ENCODE results near the gene RASAL3.
A peak's percentile ranks its signal among the peaks of the same experiment; 100 is the strongest.
"Not testable (repeated sequence)": the region's sequence is repeated elsewhere in the genome, so short reads cannot be mapped to it uniquely, and the experiment has no call there.

Gene RASAL3

DNA sequence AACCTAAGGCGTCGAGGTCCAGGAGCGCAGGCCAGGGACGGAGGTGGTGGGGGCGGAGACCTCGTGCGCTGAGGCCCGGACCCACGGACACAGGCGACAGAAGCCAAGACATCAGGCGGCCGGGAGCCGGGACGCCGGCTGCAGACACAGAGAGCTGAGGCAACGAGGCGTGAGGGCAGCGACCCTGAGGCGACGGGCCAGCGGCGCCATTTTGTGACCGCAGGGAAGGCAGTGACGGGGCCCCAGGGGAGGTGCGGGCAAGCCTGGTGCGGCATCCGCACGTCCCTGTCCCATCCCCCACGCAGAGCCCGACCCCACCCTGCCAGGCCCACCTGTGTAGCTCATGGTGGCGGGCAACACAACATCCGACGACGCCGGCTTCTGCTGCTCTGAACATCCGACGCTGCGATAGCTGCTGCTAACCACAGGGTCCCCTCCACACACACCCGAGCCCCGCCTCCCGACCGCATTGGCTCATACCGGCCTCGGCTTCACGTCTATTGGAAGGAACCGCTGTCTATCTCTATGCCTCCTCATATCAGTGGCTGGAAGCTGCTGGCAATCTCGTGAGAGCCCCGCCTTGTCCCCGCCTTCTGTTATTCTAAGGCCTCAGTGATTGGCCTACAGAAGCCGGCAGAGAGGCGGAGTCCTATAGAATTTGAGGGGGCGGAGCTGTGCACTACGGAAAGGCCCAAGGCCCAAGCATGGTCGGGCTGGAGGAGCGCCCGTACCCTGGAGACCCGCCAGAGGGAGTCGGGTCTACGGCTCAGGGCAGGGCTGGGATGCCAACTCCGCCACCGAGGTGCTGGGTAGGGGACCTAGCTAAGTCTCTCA is 45.5 kb downstream of the RASAL3 start, which contains the start of gene AKAP8L:
AKAP8L (minus strand) TSS at position 410 of the 834 bp plus-strand sequence; CDS start at position 345, 65 bp downstream.
- peak; percentile 98 for DNase-seq

DNA sequence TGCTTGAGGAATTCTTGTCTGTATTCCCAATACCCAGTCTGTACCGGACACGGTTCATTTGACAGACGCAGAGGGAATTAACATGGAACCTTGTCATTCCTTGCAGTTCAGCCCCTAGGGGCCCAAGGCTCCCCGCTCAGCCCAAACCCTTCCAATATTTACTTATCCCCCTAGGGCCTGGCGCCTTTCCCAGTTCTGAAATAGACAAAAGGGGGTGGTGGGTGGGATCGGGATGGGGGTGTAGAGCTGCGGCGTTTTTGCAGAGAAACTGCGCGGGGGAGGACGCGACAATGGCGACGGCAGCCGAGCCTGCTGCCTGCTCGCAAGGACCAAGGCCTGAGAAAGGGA is 46.1 kb downstream of the RASAL3 start:
- no peak for DNase-seq

DNA sequence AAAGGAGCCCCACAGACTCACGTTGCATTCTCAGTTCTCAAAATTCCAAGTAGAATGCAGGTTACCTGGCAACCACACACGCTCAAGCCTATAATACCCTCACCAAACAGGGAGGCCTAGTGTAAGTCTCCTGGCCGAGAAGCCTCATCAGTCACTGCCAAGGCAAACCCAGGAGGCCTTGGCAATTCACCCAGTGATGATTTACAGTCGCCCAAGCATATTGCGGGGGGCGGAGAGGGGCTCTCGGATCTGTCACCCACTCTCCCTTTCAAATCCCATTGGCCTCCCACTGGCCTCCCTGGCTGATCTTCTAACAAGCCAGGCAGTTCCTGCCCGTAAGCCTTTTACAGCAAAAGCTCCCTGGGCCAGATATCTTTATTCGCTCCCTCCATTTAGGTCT is 46.6 kb downstream of the RASAL3 start:
- DNase-seq = no peak

DNA sequence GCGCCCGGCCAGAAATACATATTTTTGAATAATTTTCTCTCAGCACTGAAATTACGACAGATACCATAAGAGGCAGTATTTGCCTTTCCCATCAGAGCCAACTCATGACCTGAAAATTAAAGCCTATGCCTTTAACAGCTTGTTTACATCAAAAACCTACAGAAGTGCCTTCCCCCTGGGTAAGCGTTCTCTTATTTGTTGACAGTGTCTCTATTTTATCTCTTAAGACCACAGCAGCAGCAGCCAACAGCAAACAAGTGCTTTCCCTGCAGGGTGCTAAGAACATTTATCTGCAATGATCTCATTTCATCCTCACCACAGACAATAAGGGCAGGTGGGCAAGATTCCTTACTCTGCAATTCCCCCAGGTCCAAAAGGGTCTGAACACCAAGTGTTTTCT is 51.5 kb downstream of the RASAL3 start:
- DNase-seq = no peak

DNA sequence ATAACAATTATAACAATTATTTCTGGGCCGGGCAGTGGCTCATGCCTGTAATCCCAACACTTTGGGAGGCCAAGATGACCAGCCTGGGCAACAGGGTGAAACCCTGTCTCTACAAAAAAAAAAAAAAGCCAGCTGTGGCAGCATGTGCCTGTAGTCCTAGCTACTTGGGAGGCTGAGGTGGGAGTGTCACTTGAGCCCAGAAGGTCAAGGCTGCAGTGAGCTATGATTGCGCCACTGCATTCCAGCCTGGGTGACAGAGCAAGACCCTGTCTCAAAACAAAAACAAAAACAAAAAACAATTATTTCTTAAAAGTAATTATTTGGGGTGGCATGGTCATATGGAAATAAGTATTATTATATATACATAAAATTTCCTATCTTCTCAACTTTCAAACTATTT is 53.0 kb downstream of the RASAL3 start:
- not testable (repeated sequence) for DNase-seq

DNA sequence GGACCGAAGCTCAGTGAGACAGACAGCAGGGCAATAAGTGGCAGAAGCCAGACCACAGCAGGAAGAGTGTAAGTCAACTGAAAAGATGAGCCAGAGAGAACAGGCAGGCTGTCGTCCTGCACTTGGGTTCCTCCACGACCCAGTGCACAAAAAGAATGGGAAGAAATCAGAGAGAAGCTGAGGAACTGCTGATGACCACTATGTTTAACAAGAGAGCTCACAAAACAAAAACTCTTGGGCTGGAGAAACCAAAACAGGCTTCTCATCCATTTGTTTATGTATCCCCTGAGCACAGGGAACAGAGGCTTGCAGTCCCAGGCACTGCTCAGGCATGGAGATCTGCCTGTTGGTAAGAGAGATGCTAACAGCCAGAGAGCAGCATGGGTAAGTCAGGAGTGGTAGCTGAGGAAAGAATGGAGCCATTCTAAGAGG is 59.5 kb downstream of the RASAL3 start:
- DNase-seq = no peak

DNA sequence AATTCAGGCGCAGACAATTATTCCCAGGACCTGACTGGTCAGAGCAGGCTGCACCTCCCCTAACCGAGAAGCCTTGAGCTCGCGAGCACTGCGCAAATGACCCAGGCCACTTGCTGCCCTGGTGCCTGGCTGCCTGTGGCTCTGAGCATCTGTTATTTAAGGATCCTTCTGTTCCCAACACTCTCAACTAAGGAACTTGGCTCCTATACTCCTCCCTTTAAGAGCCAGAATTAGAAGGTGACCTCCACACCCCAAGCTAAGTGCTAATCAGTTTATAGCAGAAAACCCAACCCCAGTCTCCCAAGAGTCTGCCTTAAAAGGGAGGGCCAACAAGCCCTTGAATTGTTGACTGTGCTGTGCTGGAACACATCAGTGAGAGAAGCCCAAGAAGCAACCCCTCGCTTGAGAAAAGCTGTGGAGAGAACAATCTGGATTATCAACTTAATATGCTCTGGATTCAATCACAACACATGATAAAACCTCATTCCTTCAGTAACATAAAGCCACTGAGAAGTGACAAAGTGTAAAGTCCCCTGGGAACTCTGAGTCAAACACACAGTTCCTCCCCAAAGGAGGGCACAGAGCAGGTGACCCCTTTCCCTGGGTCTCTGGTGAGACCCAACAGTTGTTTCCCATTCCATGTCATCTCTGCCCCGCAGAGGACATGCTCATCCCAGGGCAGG is 60.1 kb downstream of the RASAL3 start:
- no peak for DNase-seq

DNA sequence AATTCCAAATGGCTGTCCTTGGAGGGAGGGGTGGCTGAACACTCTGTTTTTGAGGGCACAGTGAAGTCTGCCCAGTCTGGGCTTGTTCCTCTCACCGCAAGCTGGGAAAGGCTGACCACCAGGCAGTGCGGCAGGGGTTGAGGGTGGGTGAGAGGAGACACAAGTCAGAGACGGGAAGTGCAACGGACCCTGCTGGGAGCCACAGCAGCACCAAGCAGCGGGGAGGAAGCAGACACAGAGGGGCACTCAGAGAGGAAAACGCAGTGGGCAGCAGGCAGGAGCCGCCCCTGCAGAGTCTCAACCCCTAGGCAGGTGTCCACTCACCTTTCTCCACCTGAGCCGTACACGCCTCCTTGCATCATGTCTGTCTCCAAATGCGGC is 61.2 kb downstream of the RASAL3 start:
- no peak for DNase-seq

DNA sequence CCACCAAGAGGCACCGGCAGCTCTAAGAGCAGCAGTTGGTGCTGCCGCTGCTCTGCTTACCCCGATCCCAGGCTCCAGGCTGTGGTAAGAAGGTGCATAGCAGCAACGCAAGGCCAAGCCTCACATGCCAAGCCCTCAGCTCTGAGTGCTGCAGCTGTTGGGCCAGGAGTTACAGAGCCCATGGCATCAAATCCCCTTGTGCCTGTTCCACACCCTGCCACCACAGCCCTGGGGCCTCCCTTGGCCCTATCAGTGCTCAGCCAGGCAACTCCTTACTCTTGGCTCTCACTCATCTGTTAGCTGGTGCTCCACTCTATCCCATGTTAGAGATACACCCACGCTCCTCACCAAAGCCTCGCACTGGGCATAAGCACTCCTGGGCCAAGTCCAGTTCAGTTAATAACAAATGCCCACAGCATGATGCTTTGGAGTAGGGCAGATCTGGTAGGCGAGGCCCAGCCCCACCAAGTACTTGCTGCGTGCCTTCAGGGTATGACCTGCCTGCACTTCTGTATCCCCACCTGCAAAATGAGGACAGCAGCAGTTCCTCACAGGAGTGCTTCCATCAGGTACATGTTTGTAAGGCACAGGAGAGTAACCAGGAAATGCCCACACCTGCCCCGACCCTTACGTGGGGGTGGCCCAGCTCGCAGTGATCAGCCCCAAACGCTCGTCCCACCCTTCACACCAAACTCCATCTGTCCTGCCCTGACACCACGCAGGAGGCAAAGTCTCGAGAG is 61.8 kb downstream of the RASAL3 start:
- DNase-seq = no peak
